Measurements from ENCODE around the gene BTAF1.

- TF ChIP-seq POLR2A (IDR thresholded peaks at IDR 0.05; ENCODE audit: low read length) = no peak
- TF ChIP-seq GATA1 (IDR thresholded peaks at IDR 0.05; ENCODE audit: low read depth, low read length) = no peak
Observed at GRCh38 chr10:92054807-92055206, 131.2 kb downstream of the BTAF1 start.

Data from erythroblast (primary cell).